Eye (tissue), 1 donor: ENCODE data around the gene LKAAEAR1.
"Not testable (repeated sequence)": the region's sequence is repeated elsewhere in the genome, so short reads cannot be mapped to it uniquely, and the experiment has no call there.

ENCODE experiments used
- DNase-seq: peaks from one replicate; pipeline ENCODE4 v3.0.0-alpha.2; 2015

The LKAAEAR1 gene

DNA sequence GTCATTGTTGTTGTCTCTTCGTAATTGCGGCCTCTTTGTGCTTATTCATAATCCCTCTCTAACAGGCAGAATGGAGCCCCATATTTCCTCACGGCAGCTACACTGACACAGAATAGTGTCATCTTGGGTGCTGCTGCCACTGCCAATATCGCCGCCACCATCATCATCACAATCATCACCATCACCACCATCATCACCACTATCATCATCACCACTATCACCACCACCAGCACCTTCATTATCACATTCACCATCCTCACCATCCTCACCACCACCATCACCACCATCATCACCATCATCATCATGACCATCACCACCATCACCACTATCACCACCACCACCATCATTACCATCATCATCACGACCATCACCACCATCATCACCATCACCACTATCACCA is 12.3 kb upstream of the LKAAEAR1 start:
- no peak for DNase-seq

DNA sequence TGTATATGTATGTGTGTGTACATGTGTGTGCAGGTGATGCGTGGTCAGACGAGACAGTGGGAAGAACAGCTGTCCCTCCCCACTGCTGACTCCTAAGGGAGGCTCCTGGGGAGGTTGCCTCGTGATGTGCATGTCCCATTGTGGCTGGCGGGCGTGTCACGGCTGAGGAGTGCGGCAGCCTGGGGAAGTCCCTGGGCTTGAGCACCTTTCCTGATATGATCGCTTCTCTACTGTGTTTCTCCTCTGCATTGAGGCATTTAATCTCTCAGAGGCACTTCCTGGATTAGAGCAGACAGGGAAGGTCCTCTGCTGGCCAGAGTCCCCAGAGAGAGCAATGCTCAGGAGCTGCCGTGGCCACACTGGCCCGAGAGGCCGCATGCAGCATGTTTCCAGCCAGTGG is 11.7 kb upstream of the LKAAEAR1 start:
- DNase-seq: no peak

DNA sequence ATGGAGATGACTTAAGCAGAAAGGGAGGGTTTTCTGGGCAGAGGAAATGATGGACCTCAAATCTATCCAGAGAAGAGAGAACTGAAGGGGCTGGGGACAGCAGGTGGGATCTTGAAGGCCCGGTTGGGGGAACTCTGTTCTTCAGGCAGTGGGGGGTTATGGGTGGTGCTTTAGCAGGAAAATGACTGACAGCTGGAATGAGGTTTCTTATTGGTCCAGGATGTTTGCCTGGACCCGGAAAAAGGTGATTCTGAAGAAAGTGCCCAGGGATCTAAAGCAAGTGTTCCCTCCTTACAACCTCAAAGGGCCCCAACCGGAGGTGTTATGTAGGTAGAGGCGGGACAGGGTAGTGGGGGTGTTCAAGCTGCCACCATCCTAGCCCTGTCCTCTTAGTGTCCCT is 11.3 kb upstream of the LKAAEAR1 start:
- DNase-seq: no peak

GRCh38 chr20:64093013-64093503 is 8.9 kb upstream of the LKAAEAR1 start:
- DNase-seq: no peak

DNA sequence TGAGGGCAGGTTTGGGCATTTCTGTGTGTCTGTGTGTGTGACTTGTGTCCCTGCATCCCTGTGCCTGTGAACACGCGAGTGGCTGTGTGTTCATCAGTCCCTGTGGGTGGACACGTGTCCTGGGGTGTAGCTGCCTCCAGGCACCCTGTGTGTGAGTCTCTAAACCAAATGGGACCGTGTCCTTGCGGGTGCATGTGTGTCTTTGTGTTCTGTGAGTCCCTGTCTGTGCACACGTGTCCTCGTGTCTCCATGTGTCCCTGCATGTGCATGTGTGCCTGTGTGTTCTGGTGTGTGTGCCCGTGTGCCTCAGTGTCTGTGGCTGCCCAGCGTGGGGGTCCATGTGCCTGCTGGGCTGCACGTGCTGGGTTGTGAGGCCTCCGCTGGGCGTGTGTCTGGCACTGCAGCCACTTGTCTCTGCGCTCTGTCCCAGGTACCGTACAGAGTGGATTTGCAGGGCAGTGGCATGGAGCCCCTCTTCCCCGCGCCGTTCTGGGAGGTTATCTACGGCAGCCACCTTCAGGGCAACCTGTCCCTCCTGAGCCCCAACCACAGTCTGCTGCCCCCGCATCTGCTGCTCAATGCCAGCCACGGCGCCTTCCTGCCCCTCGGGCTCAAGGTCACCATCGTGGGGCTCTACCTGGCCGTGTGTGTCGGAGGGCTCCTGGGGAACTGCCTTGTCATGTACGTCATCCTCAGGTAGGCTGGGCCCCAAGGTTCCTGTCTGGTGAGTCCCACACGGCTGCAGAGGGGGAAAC is 8.2 kb upstream of the LKAAEAR1 start:
- no peak for DNase-seq

GRCh38 chr20:64091770-64092169 is 7.6 kb upstream of the LKAAEAR1 start:
- DNase-seq: peak; percentile 59

- DNase-seq: no peak
Observed at GRCh38 chr20:64091340-64091739, 7.1 kb upstream of the LKAAEAR1 start.

DNA sequence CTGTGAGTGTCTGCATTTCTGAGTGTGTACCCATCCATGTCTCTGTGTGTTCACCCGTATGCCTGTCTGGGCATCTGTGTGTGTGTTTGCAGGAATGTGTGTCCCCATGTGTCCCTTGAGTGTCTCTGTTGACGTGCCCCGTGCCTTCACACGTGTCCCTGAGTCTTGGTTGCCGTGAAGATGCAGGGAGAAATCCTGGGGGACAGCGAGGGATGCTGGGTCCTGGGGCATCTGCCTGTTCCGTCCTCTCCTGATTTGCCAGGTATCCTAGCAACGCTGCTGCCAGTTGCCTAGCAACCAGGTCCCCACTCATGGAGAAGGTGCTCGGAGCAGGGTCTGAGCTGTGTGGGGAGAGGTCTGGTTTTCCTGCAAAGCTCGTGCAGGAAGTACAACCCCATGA is 6.0 kb upstream of the LKAAEAR1 start:
- DNase-seq: peak; percentile 86

DNA sequence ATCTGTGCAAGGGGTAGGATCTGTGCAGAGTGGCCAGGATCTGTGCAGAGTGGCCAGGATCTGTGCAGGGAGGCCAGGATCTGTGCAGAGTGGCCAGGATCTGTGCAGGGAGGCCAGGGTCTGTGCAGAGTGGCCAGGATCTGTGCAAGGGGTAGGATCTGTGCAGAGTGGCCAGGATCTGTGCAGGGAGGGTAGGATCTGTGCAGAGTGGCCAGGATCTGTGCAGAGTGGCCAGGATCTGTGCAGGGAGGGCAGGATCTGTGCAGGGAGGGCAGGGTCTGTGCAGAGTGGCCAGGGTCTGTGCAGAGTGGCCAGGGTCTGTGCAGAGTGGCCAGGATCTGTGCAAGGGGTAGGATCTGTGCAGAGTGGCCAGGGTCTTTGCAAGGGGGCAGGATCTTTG is 4.4 kb upstream of the LKAAEAR1 start:
- not testable (repeated sequence) for DNase-seq

DNA sequence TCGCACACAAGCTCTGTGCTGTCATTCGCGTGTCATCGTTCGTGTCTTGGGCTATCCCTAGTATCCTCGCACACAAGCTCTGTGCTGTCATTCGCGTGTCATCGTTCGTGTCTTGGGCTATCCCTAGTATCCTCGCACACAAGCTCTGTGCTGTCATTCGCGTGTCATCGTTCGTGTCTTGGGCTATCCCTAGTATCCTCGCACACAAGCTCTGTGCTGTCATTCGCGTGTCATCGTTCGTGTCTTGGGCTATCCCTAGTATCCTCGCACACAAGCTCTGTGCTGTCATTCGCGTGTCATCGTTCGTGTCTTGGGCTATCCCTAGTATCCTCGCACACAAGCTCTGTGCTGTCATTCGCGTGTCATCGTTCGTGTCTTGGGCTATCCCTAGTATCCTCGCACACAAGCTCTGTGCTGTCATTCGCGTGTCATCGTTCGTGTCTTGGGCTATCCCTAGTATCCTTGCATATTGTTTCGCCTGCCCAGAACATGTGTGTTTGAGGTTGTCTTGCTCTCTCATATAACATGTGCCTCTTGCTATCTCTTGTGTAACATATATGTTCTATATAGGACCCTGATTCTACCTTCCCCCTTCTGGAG is 3.1 kb upstream of the LKAAEAR1 start:
- DNase-seq: not testable (repeated sequence)

GRCh38 chr20:64086801-64087200 is 2.6 kb upstream of the LKAAEAR1 start:
- DNase-seq: no peak

DNA sequence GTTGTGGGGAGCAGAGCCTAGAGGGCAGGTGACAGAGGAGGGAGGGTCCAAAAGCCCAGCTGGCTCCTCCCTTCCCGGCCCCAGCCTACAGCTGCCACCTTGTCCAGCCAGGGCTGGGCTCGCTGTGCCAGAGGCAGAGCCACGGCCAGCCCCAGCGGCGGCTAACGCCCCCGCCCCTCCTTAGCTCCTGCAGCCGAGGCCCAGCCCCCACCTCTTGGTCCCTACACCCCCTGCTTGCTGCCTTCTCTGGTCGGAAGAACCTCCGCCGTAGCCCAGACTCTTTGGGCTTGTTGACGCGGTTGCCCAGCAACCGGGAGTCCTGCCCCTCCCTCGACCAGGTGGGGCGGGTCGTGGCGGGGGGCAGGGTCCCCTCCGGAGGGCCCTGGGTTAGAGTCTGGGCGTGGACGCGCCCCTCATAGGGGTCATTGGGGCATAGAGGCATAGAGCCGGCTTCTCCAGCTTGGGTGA is 521 bp upstream of the LKAAEAR1 start:
- no peak for DNase-seq

DNA sequence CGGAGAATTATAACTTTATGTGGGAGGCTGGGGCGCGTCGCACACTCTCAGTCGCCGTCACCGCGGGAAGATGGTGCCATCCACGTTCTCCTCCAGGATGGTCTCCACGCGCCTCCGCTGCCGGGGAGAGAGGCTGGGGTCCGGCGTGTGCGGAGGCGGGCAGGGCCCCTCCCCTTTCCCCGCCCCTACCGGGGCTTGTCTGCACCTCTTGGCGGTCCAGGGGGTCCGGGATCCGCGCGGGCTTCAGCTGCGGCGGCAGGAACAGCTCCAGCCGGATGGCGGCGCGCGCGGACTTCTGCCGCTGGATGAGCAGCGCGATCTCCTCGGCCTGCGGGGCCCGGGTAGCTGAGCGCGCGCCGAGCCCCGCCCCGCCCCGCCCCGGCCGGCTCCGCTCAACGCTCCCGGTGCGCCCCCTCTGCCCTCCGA is 807 bp downstream of the LKAAEAR1 start:
- DNase-seq: peak; percentile 87

- no peak for DNase-seq
Observed at GRCh38 chr20:64082820-64083377, 1.3 kb downstream of the LKAAEAR1 start.

GRCh38 chr20:64082126-64082731 is 2.0 kb downstream of the LKAAEAR1 start:
- DNase-seq: no peak

GRCh38 chr20:64081624-64081964 is 2.6 kb downstream of the LKAAEAR1 start:
- no peak for DNase-seq

GRCh38 chr20:64080813-64081623 is 3.2 kb downstream of the LKAAEAR1 start:
- no peak for DNase-seq

DNA sequence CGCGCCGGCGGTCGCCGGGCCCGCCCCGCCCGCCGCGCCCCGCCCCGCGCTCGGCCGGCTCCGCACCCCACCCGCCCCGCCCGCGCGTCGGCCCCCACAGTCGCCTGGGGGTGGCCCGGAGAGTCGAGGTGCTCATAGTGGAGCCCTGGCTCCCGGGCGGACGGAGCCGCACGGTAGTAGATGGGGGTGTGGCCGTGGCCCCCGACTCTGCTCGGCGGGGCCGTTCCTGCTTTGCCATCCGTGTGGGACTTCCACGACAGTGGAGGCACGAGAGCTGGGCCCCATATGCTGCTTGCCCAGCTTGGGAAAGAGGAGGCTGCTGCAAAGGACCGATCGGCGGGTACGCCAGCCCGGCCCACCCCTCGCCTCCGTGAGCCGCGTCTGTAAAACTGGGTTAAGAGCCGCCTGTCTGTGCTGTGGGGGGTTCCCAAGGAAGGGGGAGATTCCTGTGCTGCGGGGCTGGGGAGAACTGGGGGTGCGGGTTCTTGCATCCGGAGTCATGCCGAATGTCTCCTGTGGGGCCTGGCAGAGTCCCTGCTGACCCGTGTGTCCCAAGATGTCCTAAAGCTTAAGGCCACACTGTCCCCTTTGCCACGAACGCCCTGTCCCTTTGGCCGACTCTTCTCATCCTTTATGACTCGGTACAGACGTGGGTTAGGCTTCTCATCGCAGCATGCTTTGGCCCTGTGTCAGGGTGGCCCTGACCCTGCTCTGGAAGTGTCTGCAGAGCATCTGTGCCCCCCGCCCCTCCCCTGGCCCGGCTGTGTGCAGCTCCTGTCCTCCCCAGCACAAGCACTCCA is 4.0 kb downstream of the LKAAEAR1 start, which contains the start of gene OPRL1:
Gene OPRL1, plus strand, starts transcription at position 70 of the 800 bp plus-strand sequence. CDS start 12,639 bp downstream, outside the sequence.
- peak; percentile 58 for DNase-seq

DNA sequence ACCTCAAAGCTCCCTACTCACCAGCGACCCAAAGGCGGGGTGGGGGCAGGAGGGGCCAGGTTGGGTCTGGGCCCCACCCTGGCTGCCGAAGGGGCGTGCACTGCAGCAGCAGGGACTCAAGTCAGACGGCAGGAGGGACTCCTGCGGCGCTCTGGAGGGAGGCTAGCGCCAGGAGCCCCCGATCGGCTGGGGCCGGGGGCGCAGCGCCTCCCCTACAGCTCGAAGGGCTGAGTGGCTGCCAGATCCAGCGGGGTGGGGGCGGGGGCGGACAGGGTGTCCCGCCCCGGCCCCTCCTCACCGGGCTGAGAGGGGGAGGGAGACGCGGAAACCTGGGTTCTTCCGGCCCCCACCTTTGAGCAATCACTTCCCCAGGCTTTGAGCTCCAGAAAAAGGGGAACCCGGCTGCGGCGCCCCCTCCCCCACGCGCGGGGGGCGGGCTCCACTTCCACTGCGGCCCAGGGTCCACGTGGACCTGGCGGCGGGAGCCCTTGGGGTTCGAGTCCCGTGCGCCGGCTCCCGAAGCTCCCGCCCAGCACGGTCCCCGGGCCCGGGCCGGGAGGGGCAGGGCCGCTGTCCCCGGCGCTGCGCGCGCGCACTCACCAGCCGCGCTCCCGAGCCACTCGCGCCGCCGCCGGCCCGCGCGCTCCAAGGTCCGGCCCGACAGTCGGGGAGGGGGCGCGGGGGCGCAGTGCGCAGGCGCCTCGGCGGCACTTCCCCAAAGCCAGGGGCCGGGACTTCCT is 4.8 kb downstream of the LKAAEAR1 start, which contains the start of gene RGS19:
Gene RGS19, minus strand, starts transcription at position 246 of the 740 bp plus-strand sequence. CDS start 2,632 bp downstream, outside the sequence.
- DNase-seq: peak; percentile 72

GRCh38 chr20:64078934-64079272 is 5.3 kb downstream of the LKAAEAR1 start:
- no peak for DNase-seq
